ACC112 (cell line): ENCODE data around the gene SRSF1.

Source experiments
- H2AFZ ChIP-seq: fragments of 200-600 bp; sonication (generic); one replicate; pipeline ENCODE4 v1.6.0; 2017; ENCODE audit warnings: antibody characterized with exemption, low read length; ENCODE audit not compliant: unreplicated experiment
- H3K27ac ChIP-seq: fragments of 200-600 bp; sonication (generic); 2 replicates; pipeline ENCODE4 v1.5.1; 2014; ENCODE audit warnings: low read depth, mild to moderate bottlenecking, antibody characterized with exemption, low read length, moderate library complexity
- H3K27me3 ChIP-seq: fragments of 200-600 bp; sonication (generic); 2 replicates; pipeline ENCODE4 v1.6.1; 2014; ENCODE audit warnings: mild to moderate bottlenecking, antibody characterized with exemption, low read length, moderate library complexity, mixed read lengths; ENCODE audit not compliant: insufficient read depth
- H3K36me3 ChIP-seq: fragments of 200-600 bp; sonication (generic); 2 replicates; pipeline ENCODE4 v1.6.1; 2016; ENCODE audit warnings: mild to moderate bottlenecking, antibody characterized with exemption, low read length, moderate library complexity, mixed read lengths; ENCODE audit not compliant: insufficient read depth
- H3K4me1 ChIP-seq: fragments of 200-600 bp; sonication (generic); one replicate; pipeline ENCODE4 v1.6.1; 2016; ENCODE audit warnings: low read length, mixed read lengths; ENCODE audit not compliant: insufficient read depth, unreplicated experiment, control insufficient read depth
- H3K4me3 ChIP-seq: fragments of 200-600 bp; sonication (generic); 2 replicates; pipeline ENCODE4 v1.5.1; 2014; ENCODE audit warnings: mild to moderate bottlenecking, low read depth, low read length
- H3K79me2 ChIP-seq: fragments of 200-600 bp; sonication (generic); one replicate; pipeline ENCODE4 v1.6.0; 2016; ENCODE audit warnings: low read length; ENCODE audit not compliant: control insufficient read depth, unreplicated experiment, insufficient read depth

Gene SRSF1, protein sequence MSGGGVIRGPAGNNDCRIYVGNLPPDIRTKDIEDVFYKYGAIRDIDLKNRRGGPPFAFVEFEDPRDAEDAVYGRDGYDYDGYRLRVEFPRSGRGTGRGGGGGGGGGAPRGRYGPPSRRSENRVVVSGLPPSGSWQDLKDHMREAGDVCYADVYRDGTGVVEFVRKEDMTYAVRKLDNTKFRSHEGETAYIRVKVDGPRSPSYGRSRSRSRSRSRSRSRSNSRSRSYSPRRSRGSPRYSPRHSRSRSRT

DNA sequence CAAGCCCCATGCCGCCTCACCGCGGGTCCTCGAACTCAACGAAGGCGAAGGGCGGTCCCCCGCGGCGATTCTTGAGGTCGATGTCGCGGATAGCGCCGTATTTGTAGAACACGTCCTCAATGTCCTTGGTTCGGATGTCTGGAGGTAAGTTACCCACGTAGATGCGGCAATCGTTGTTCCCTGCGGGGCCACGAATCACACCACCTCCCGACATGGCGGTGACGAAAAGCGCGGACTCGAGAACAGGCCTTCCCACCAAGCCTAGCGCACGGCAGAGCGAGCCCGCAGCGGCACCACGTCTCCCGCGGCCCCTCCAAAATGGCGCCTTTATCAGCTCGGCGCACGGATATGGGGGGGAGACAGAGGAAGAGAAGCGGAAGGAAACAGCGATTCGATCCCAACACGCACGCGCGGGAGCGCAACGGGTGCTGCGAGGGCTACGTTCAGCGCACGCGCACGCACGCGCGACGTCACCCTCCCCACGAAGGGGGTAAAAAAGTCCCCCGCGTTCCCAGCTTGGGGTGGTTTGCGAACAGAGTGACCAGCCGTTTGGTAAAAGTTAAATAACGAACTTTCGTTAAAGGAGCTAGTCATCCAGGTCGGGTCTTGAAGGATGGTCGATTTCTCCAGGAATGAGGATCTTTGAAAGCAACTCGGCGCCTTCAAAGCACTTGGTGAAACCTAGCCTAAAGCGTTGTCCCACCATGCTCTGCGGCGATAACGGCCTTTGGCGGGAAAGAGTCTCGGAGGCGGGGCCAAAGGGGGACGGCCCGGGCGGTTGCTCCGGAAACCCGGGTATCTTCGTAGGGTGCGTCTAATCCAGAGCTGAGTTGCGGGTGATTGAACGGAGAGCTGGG lies at the start of gene SRSF1:
Gene SRSF1, minus strand, starts transcription at position 323 of the 857 bp plus-strand sequence. Its CDS starts 109 bp downstream, at position 214.
- no peaks in the 10 kb centered on the region for H3K27me3 ChIP-seq
- peak within 1 kb of the TSS; percentile 90 for H3K27ac ChIP-seq
- H2AFZ ChIP-seq = peak within 1 kb of the TSS; percentile 58
- peaks cover 41% of the 10 kb centered on the region for H3K36me3 ChIP-seq
- H3K4me3 ChIP-seq = peak within 1 kb of the TSS; percentile 89
- peaks cover 53% of the 10 kb centered on the region for H3K79me2 ChIP-seq
- H3K4me1 ChIP-seq = peaks cover 29% of the 10 kb centered on the region

DNA sequence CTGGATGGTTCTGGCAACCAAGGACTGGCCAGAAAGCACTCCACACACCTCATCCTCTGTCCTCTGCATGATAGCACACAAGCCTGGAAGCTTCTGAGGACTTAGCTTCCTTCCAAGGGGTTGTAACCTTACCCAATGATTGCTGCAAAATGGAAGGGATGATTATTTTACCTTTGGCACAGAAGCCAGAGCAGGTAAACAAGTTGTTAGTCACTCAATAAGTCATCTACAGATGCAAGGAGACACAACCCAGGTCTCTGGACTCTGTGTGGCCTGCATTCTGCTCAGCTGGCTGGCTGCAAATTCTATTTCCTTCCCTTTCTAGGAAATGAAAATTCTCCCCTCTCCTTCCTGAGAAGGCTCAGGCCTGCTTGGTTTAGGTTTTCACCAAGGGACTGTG lies 49.4 kb upstream of the SRSF1 start:
- H3K27ac ChIP-seq = no peak overlapping the region
- H3K36me3 ChIP-seq = no peaks in the 10 kb centered on the region
- no peak overlapping the region for H3K4me3 ChIP-seq
- no peaks in the 10 kb centered on the region for H3K4me1 ChIP-seq
- peaks cover 93% of the 10 kb centered on the region for H3K27me3 ChIP-seq
- no peak overlapping the region for H2AFZ ChIP-seq
- no peaks in the 10 kb centered on the region for H3K79me2 ChIP-seq

DNA sequence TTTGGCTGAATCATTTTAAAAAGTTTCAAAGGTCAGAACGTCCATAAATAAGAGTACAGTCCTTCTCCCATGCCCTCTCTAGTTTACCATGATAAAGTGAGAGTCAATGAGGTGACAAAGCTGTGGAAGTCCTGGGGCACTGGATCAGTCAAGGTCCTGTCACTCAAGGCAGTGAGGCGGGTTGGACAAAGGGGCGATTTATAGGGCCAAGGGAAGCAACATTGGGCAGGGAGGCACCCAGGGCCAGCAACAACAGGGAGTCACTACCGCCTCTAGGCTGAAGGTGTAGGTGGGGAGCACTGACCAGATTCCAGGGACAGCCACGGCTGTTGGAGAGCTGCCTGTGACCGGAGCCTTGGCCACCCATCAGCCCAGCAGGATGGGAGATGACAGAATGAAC lies 47.6 kb upstream of the SRSF1 start:
- Histone ChIP-seq H3K27ac (no peak overlapping the region), H2AFZ (no peak overlapping the region), H3K27me3 (peaks cover 87% of the 10 kb centered on the region), H3K4me1 (no peaks in the 10 kb centered on the region), H3K4me3 (no peak overlapping the region), H3K79me2 (no peaks in the 10 kb centered on the region), H3K36me3 (no peaks in the 10 kb centered on the region)

DNA sequence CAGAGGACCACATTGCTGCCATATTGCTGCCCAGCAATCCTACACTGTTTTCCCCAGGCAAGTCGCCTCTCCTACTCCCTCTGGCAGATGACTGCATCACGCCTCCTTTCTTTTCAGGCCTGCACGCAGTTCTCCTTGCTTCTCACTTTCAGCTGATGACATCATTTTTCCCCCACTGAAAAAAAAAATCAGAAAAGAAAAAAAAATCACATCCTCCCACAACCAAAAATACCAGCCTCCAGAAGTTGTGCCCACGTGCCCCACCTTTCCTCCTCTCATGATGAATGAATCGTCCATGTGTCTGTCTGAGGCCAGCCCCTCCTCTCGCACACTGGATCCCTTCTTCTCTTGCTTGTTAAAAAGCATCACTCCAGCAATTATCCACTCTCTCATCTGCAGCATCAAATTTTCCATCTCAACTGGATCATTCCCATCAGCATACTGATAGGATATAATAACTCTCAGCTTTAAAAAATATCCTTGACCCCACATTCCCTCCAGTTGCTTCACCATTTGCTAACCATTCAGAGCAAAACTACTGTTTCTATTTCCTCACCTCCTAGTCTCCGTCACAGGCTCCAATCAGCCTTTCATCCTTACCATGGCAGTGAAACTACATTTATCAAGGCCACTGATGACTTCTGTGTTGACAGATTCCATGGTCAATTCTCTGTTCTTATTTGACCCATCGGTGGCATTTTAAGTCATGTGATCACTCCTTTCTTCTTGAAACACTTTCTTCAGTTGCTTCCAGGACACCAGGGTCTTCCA lies 46.1 kb upstream of the SRSF1 start:
- Histone ChIP-seq H2AFZ (no peak overlapping the region), H3K27ac (no peak overlapping the region), H3K4me3 (no peak overlapping the region), H3K4me1 (no peaks in the 10 kb centered on the region), H3K79me2 (no peaks in the 10 kb centered on the region), H3K36me3 (no peaks in the 10 kb centered on the region), H3K27me3 (peaks cover 79% of the 10 kb centered on the region)

DNA sequence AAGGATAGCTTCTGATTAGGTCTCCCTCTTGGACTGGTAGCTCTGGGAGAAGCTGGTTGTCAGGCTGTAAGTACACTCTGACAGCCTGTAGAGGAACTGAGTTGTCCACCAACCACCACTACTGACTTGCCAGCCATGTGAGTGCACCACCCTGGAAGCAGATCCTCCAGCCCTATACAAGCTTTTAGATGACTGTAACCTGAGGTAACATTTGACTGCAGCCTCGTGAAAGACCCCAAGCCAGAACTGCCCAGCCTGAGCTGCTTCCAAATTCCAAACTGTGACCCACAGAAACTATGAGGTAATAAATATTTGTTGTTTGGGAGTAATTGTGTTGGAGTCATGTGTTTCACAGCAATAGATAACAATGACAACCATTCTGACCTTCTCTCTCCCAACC lies 45.4 kb upstream of the SRSF1 start:
- H2AFZ ChIP-seq = no peak overlapping the region
- H3K4me1 ChIP-seq = no peaks in the 10 kb centered on the region
- no peaks in the 10 kb centered on the region for H3K79me2 ChIP-seq
- peaks cover 79% of the 10 kb centered on the region for H3K27me3 ChIP-seq
- no peaks in the 10 kb centered on the region for H3K36me3 ChIP-seq
- H3K4me3 ChIP-seq = no peak overlapping the region
- H3K27ac ChIP-seq = no peak overlapping the region

DNA sequence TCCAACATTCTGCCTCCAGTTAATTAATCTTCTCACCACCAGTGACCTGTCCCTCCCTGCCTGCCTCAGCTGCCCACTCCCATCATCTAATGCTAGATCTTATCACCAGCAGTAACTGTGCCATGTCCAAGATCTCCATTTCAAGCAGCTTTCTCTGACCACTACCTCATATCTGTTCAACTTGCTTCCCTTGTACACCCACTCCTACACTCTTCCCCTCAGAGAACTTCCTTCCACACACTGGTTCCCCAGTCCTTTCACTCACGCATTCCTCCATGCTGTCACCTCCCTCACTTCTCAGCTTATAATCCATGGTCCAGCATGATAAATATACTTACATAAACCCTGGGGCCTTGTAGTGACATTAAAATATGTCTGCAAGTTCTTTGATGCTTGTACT lies 44.4 kb upstream of the SRSF1 start:
- Histone ChIP-seq H3K4me3 (no peak overlapping the region), H2AFZ (no peak overlapping the region), H3K27me3 (peaks cover 79% of the 10 kb centered on the region), H3K36me3 (no peaks in the 10 kb centered on the region), H3K79me2 (no peaks in the 10 kb centered on the region), H3K27ac (no peak overlapping the region), H3K4me1 (no peaks in the 10 kb centered on the region)

DNA sequence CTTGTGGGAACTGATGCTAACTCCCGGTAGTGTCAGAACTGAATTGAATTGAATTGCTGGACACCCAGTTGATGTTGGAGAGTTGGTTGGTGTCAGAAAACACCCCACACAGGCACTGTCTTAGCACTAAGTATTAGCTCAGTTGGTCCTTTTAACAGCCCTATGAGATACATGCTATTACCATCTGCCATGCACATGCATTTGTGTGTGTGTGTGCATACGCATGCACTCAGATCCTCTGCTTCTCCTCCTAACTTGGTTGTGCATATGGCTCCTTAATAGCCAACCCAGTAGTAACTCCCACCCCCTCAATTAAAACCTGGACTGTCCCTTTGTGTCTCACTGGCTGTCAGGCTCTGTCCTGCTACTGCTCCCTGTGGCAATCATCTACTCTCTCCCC lies 43.9 kb upstream of the SRSF1 start:
- H3K36me3 ChIP-seq = no peaks in the 10 kb centered on the region
- no peak overlapping the region for H2AFZ ChIP-seq
- no peaks in the 10 kb centered on the region for H3K79me2 ChIP-seq
- H3K4me1 ChIP-seq = no peaks in the 10 kb centered on the region
- H3K27me3 ChIP-seq = peaks cover 79% of the 10 kb centered on the region
- no peak overlapping the region for H3K27ac ChIP-seq
- no peak overlapping the region for H3K4me3 ChIP-seq

DNA sequence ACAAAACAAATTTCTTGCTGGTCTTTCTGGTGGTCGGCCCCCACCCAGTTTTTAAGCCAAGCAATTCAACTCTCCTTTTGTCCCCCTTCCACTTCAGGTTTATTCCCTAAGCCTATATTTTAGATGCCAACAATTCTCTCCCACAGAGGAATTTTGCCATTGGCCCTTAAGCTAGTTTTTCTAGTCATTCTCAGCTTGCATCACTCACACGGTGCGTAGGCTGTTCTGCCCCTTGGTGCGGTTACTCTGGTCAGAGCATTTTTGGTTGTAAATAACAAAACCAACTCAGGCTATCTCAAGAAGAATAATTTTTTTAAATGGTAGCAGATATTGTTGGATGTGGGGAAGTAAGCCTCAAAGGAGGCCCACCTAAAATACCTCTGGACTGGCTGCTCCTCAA lies 42.5 kb upstream of the SRSF1 start:
- no peaks in the 10 kb centered on the region for H3K4me1 ChIP-seq
- H3K4me3 ChIP-seq = no peak overlapping the region
- H3K36me3 ChIP-seq = no peaks in the 10 kb centered on the region
- no peaks in the 10 kb centered on the region for H3K79me2 ChIP-seq
- H2AFZ ChIP-seq = no peak overlapping the region
- H3K27ac ChIP-seq = no peak overlapping the region
- H3K27me3 ChIP-seq = peaks cover 74% of the 10 kb centered on the region

DNA sequence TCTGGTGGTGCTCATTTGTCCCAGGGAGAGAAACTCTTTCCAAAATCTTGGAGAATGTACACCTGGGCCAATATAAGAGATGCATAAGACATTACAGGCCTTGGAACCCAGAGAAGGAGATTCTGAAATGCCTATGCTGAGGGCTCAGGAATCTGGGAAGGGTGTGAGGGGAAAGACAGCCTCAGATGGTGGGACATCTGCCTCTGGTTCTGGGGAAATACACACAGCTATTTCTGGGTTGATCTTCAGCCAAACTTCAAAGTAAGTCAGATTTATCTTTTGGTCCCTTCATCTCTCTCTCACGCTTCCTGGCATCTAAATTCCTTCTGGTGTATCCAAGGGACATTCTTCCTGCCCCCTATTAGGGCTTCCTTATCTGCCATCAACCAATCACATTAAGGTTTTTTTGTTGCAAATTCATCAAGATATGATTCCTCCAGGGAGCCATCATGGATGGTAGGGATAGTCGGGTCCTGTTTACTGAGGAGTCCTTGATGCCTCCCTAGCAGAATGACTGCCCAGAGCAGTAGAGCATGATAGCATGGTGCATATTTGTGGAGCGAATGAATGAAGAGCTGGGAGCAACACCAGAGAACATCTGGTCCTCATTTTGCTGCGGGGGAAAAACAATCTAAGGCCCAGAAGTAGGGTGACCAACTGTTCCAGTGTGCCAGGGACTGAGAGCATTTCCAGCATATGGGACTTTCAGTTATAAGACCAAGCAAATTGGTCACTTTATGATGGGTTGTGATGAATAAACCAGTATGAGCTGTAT lies 40.5 kb upstream of the SRSF1 start:
- Histone ChIP-seq H3K4me3 (no peak overlapping the region), H3K27me3 (peaks cover 74% of the 10 kb centered on the region), H3K79me2 (no peaks in the 10 kb centered on the region), H2AFZ (no peak overlapping the region), H3K27ac (no peak overlapping the region), H3K4me1 (no peaks in the 10 kb centered on the region), H3K36me3 (no peaks in the 10 kb centered on the region)
